B cell (primary cell): ENCODE results near the gene EMX1.

Experiments used
- CTCF ChIP-seq: fragments of 200-600 bp; IDR thresholded peaks from one replicate; pipeline ENCODE4 v1.8.0; 2022; ENCODE audit warnings: antibody characterized with exemption, mild to moderate bottlenecking
- EZH2 ChIP-seq: IDR thresholded peaks from 2 replicates; pipeline ENCODE4 v1.6.1; 2012; ENCODE audit warnings: borderline replicate concordance, low read depth, mild to moderate bottlenecking, moderate library complexity, low read length; ENCODE audit not compliant: insufficient read depth, poor library complexity, severe bottlenecking

- TF ChIP-seq CTCF, result no peak
- no peak for TF ChIP-seq EZH2
Measured at GRCh38 chr2:72887032-72887739, 30.1 kb upstream of the EMX1 start, which contains the start of gene SPR.
